Ramos (cell line): Measurements from ENCODE around the gene PPARG.

Experiments
- in situ Hi-C: fragments of 300-500 bp; cut with MboI; formaldehyde crosslinking; loops from one replicate; pipeline ENCODE4 v1.14.3; 2022; ENCODE audit warnings: low sequenced_read_pairs; ENCODE audit not compliant: unreplicated experiment

PPARG gene

DNA sequence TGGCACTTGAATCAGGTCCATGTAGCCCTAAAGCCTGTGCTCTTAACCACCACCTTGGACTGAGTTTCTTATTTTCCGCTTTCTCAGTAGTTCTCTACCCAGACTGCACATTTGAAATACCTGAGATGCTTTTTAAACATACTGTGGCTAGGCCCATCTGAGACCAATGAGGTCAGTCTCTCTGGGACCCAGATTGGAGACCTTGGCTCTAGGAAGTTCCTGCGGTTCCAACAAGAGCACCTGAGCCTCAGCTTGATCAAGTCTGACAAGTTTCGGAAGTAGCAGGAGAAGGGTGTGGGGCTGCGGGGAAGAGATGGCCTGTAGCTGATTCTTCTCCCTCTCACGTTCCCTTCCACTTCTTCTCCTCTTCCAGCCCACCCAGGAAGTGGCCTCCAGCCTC lies 183.9 kb downstream of the PPARG start:
- in situ Hi-C loops, result no loop called here

DNA sequence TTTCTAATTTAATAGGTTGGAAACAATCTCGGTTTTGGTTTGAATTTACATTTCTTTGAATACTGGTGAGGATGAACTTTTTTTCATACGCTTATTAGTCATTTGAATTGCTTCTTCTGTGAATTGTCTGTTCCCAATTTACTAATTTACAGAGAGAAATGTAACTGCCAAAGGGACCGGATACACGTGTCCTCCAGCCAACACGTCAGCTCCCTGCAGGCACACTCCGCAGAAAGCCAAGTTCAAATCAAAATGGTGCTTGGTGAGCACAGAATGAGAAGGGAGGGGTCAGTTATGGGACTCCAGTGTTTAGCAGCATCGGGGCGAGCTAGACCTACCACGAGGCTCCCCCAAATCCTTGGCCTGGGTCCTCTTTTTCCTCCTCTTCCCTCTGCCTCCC lies 184.6 kb downstream of the PPARG start:
- in situ Hi-C loops, result no loop called here

DNA sequence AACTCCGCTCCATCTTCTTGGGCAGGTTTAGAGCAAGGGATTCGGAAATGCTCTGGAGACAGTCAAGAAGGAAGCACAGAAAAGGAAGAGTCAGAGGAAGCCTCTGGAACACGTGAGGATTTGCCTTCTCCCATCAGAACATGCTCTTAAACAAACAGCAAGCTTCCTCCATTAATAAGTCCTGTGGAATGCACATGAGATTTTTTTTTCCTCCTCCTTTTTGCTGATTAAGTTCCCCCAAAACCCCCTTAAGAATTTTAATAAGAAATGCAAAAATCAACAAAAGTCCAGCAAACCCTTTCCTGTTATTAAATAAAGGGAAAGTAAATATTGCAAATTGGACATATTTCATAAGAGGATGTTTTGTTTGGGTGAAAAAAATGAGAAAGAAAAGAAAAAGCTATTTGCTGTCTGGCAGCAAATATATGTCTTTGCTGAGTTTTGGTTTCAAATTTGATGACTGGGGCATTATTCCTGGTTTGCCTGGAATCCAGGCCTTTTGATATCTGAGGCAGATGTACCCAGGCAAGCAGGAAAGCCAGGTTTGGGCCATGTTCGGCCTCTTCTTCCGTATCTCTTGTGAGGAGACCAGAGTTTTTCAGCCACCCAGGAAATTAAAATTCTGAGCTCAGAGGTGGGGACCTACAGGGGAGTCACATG lies 187.5 kb downstream of the PPARG start:
- in situ Hi-C loops, result loop anchor here (5.0 kb wide), 1 partner anchor 334 kb away; no protein-coding TSS in a partner anchor

DNA sequence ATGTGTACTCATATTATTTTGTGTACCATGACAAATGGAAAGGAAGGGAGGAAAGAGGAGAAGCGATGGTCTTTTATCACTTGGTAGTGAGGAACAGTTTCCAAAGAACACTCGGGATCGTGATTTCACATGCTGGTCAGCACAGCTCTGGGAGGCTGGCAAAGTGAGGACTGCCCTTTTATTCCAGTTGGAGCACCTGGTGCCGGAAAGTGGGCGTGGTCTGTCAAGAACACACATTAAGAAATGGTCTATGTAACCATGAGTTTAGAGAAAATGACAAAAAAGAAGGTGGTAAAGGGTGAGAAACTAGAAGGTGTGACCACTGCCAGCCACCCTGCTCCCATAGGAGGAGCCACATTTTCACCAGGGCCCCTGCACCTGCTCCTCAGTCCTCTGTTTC lies 188.4 kb downstream of the PPARG start:
- in situ Hi-C loops, result loop anchor here (5.0 kb wide), 1 partner anchor 335 kb away; no protein-coding TSS in a partner anchor

DNA sequence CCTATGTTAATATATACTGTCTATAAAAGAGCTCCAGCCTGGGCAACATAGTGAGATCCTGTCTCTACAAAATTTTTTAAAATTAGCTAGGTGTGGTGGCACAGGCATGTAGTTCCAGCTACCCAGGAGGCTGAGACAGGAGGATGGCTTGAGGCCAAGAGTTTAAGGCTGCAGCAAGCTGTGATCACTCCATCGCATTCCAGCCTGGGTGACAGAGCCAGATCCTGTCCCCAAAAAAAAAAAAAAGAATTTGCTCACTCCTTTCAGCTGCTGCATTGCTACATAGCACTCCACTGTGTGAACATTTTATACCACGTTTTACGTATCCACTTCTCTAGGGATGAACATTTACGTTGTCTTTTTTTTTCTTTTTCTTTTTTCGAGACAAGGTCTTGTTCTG lies 189.5 kb downstream of the PPARG start:
- in situ Hi-C loops, result loop anchor here (5.0 kb wide), 1 partner anchor 336 kb away; no protein-coding TSS in a partner anchor

DNA sequence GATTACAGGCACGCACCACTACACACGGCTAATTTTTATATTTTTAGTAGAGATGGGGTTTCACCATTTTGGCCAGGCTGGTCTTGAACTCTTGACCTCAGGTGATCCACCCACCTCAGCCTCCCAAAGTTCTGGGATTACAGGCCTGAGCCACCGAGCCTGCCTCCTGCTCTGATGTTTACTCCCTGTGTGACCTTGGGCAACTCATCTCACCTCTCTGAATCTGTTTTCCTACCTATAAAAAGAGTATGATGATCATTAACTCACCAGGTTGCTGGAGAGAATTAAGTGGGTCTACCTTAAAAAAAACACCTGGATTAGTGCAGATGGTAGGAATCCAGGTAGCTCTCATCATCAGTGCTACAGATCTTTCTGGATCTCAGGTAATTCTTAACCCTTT lies 190.3 kb downstream of the PPARG start:
- in situ Hi-C loops, result loop anchor here (5.0 kb wide), 1 partner anchor 337 kb away; no protein-coding TSS in a partner anchor

DNA sequence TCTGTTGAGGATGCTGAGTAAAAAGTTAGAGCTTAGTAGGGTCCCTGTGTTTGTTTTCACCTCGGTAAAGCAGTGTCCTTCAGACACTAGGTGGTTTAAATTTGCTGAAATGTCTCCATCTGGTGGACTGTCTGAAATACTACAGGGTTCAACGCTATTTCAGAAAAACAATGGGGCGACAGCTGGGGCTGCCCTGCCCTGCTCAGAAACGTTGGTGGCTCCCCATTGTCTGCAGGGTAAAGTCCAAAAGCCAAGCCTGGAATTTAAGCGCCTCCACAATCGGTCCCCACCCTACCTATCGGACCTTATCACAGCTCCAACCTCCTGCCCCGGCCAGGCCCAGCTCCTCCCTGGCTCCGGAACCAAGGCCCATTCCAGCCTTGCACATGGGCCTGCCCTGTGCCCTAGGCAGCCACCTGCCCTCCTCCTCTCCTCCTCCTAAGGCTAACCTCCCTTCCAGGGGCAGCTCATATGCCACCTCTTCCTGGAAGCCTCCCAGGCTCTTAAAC lies 191.1 kb downstream of the PPARG start:
- in situ Hi-C loops, result loop anchor here (5.0 kb wide), 1 partner anchor 338 kb away; no protein-coding TSS in a partner anchor

DNA sequence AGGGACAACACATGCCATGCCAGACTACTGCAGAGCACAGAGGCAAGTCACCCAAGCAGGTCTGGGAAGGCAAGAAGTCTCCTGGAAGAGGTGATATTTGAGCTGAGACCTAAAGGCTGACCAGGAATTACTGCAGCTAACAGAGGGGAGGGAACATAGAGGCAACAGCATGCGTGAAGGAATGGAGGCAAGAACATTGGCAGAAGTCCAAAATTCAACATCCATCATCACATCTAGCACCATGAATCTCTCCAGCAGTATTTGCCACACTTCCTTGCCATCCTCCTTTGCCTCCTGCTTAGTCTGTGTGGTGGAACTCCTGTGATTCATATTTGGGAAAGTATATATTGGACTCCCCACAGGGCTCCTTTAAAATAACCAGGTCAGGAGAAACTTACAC lies 194.5 kb downstream of the PPARG start:
- in situ Hi-C loops, result no loop called here

DNA sequence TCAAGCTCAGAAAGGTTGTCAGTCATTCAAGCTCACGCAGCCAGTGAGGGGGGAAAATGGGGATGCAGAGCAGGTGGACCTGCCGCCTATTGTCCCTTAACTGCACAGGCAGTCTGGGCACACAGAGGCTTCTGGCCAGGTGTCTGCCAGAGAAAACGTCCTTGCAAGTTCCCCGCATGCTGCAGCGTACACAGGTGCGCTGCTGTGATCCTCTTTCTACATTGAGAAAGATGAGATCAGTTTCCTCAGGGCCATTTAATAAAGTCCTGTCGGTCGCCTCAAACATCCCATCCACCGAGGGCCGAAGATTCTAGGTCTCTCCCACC lies 195.0 kb downstream of the PPARG start:
- in situ Hi-C loops, result no loop called here
